Dermis blood vessel endothelial cell (primary cell): ENCODE results near the gene XIAP. TPM values are rescaled to one million over a fixed set of nuclear protein-coding genes. Genes with fewer than 3 reads are reported as not detected.

Experiments used
- DNase-seq: peaks from one replicate; pipeline ENCODE4 v3.0.0; 2010
- total RNA-seq: library from RNA; depleted of rRNA; stranded (reverse); fragments of >200 nt; gene quantifications from 2 replicates; pipeline ENCODE4 v1.2.3, GENCODE V29; 2014

The XIAP gene
- total RNA-seq, 1 donor from 2014 or later, result 41.5 TPM

- peak; percentile 74 for DNase-seq
Measured at GRCh38 chrX:123961268-123962005, 101.6 kb downstream of the XIAP start, which contains the start of gene STAG2. Gene STAG2, plus strand, starts transcription at chrX:123961706. Its CDS starts 60,922 bp downstream, at chrX:124022628.

GRCh38 chrX:123962006-123962467, 102.2 kb downstream of the XIAP start:
- DNase-seq, result peak; percentile 46

GRCh38 chrX:123962794-123963373, 103.0 kb downstream of the XIAP start:
- DNase-seq, result peak; percentile 91

Other genes starting within 250 kb of the XIAP start
- gene THOC2, start 127.0 kb upstream of the XIAP start, total RNA-seq, result 74.5 and 78.5 TPM in 2 replicates
- 107 and 135 TPM in 2 replicates for gene STAG2, start 101.7 kb downstream of the XIAP start, total RNA-seq